GM13977 (cell line): ENCODE results near the gene UROC1.

ENCODE experiments used
- DNase-seq: peaks from one replicate; pipeline ENCODE4 v3.0.0; 2012; ENCODE audit warnings: low spot score
- in situ Hi-C: fragments of 300-500 bp; cut with MboI; formaldehyde crosslinking; loops from one replicate; pipeline ENCODE4 v1.12.0; 2022; ENCODE audit warnings: low sequenced_read_pairs, low pct_unique_long_range_greater_than_20kb, mixed read lengths, inconsistent platforms; ENCODE audit not compliant: unreplicated experiment
- TF ChIP-seq, protein P1 (sequence below): IDR thresholded peaks from 2 replicates; pipeline ENCODE4 v1.5.1; 2012; ENCODE audit warnings: mild to moderate bottlenecking, control low read depth; ENCODE audit not compliant: insufficient read depth; ENCODE audit errors: extremely low read depth, missing control alignments

The UROC1 gene

DNA sequence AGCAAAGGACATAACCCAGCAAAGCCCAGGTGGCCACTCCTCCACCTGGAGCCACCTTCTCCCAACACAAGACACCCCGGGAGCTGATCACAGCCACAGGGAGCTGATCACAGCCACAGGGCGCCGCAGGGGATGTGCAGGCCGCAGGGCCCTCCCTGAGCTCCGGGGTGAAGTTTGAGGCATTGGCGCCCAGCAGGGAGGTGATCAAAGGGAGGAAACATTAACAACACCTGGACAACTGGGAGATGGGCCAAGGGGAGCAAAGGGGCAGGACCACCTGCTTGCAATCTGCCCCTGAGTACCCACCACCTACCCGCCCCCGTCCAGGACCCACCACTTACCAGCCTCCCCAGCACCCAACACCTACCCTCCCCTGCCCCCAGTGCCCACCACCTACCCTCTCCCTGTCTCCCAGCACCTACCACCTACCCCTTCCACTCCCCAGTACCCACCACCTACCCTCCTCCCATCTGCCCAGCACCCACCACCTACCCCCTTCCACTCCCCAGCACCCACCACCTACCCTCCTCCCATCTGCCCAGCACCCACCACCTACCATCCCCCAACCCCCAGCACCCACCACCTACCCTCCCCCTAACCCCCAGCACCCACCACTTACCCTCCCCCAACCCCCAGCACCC lies 2.4 kb downstream of the UROC1 start:
- in situ Hi-C loops, result no loop called here
- TF ChIP-seq, protein P1, sequence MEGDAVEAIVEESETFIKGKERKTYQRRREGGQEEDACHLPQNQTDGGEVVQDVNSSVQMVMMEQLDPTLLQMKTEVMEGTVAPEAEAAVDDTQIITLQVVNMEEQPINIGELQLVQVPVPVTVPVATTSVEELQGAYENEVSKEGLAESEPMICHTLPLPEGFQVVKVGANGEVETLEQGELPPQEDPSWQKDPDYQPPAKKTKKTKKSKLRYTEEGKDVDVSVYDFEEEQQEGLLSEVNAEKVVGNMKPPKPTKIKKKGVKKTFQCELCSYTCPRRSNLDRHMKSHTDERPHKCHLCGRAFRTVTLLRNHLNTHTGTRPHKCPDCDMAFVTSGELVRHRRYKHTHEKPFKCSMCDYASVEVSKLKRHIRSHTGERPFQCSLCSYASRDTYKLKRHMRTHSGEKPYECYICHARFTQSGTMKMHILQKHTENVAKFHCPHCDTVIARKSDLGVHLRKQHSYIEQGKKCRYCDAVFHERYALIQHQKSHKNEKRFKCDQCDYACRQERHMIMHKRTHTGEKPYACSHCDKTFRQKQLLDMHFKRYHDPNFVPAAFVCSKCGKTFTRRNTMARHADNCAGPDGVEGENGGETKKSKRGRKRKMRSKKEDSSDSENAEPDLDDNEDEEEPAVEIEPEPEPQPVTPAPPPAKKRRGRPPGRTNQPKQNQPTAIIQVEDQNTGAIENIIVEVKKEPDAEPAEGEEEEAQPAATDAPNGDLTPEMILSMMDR, result no peak
- DNase-seq, result no peak

GRCh38 chr3:126514161-126514560 lies 3.4 kb downstream of the UROC1 start:
- TF ChIP-seq, protein P1, result no peak
- no peak for DNase-seq
- in situ Hi-C loops, result no loop called here

DNA sequence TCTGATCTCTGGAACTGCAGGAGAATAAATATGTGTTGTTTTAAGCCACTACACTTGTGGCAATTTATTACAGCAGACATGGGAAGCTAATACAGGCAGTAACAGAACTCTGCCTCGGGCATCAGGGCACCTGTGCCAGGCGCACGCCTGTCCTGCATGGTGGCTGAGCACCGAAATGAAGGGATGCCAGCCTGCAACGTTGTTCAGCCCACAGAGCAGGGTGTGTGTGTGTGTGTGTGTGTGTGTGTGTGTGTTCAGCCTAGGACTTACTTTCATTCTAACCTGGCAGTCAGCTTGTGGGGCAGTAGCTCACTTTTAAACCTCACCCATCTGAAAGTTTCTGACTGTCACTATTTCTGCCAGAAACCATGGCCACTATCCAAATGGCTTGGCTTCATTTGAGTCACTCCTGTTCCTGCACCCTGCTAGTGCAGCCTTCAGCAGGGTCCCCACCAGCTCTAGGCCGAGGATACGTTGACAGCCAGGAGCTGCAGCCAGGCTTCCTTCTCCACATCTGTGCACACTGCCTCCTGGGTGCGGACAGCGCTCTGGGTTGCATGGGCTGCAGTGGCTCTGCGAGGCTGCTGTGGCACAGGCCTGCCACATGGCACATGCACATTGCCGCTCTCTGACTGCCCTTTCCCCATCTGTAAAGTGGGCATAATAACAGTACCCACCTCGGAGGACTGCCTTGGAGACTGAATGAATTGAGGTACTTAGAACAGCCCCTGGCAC lies 4.5 kb downstream of the UROC1 start:
- DNase-seq, result no peak
- TF ChIP-seq, protein P1, result no peak
- in situ Hi-C loops, result no loop called here

- in situ Hi-C loops, result no loop called here
- no peak for DNase-seq
Measured at GRCh38 chr3:126512026-126512425, 5.5 kb downstream of the UROC1 start.

DNA sequence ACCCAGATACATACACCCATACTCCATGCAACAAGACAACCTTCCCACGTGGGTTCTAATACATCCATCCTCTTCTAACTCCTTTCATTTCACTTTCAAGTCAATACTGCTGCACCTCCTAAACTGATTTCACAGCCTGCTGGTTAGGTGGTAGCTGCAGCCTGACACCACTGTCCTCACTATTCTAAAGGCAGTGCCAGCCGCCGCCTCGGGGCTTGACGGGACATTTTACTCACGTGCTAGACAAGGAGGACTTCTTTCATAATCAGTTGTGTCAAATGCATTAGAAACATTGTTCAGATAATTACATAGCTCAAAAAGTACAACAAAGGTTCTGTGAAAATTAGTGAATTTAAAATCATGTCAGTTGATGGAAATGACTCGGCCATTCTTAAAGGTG lies 6.3 kb downstream of the UROC1 start:
- no peak for DNase-seq
- TF ChIP-seq, protein P1, result no peak
- in situ Hi-C loops, result no loop called here

More at GRCh38 chr3:126512026-126512425, 5.5 kb downstream of the UROC1 start:
- TF ChIP-seq, protein P1, result no peak

DNA sequence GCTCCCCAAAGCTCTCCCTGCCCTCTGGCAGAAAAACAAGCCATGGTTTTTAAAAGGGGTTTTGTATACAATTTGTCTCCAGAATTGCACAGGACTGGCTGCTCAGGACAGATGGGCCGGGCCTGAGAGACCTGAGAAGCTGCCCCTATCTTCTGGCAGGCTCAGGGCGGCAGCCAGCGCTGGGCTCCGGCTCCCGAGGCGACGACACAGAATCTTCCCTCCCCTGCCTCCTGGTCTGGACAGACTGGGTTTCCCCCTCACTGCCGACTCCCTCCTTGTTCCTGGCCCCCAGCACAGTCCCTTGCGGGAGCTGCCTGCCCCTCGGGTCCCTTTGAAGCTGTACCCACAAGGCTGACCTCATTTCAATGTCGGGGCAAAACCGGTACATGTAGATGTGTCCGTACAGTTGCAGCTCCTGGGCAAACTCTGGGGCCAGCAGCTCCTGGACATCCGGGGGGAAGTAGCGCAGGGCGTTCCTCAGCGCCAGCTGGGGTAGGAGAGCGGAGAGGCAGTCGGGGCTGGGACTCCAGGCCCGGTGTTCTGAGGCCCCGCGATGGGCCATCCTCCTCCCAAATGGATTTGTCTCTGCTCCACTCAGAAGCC lies 7.2 kb downstream of the UROC1 start:
- TF ChIP-seq, protein P1, result no peak
- DNase-seq, result no peak
- in situ Hi-C loops, result no loop called here
